HFF-Myc (cell line): ENCODE results near the gene CDH13.
A peak's percentile ranks its signal among the peaks of the same experiment; 100 is the strongest.

Experiments used
- DNase-seq: peaks from one replicate; pipeline ENCODE4 v3.0.0-alpha.2; 2011; ENCODE audit warnings: low read depth; ENCODE audit errors: extremely low read depth
- H3K4me3 ChIP-seq: replicated peaks from 2 replicates; pipeline ENCODE4 v1.5.1; 2011; ENCODE audit warnings: low read depth, mild to moderate bottlenecking, control low read depth, low read length
- CTCF ChIP-seq: IDR thresholded peaks from 2 replicates; pipeline ENCODE4 v1.5.1; 2012; ENCODE audit warnings: mild to moderate bottlenecking, low read depth, low read length, control low read depth; ENCODE audit errors: missing control alignments

Gene CDH13

GRCh38 chr16:83134638-83135037, 507.9 kb downstream of the CDH13 start:
- no peak overlapping the region for H3K4me3 ChIP-seq
- no peak for TF ChIP-seq CTCF
- DNase-seq: no peak

GRCh38 chr16:83136419-83136818, 509.6 kb downstream of the CDH13 start:
- no peak for DNase-seq
- H3K4me3 ChIP-seq: no peak overlapping the region
- no peak for TF ChIP-seq CTCF

GRCh38 chr16:83136924-83137323, 510.2 kb downstream of the CDH13 start:
- no peak overlapping the region; the same call in 1 of the 2 replicates for H3K4me3 ChIP-seq
- DNase-seq: no peak
- TF ChIP-seq CTCF: no peak

- TF ChIP-seq CTCF: no peak
- H3K4me3 ChIP-seq: peak overlapping the region; percentile 21
- peak; percentile 32 for DNase-seq
These were observed 510.6 kb downstream of the CDH13 start for GRCh38 chr16:83137326-83137781.

- no peak for DNase-seq
- H3K4me3 ChIP-seq: peak overlapping the region; percentile 21
- TF ChIP-seq CTCF: no peak
These were observed 511.1 kb downstream of the CDH13 start for GRCh38 chr16:83137894-83138293.

- no peak for DNase-seq
- TF ChIP-seq CTCF: no peak
- H3K4me3 ChIP-seq: no peak overlapping the region
These were observed 511.7 kb downstream of the CDH13 start for GRCh38 chr16:83138512-83138911.
